GM11168 (cell line): ENCODE results near the gene S100A8.

Source experiments
- in situ Hi-C: fragments of 300-500 bp; cut with MboI; formaldehyde crosslinking; loops from one replicate; pipeline ENCODE4 v1.12.0; 2022; ENCODE audit warnings: low sequenced_read_pairs; ENCODE audit not compliant: unreplicated experiment

The S100A8 gene

DNA sequence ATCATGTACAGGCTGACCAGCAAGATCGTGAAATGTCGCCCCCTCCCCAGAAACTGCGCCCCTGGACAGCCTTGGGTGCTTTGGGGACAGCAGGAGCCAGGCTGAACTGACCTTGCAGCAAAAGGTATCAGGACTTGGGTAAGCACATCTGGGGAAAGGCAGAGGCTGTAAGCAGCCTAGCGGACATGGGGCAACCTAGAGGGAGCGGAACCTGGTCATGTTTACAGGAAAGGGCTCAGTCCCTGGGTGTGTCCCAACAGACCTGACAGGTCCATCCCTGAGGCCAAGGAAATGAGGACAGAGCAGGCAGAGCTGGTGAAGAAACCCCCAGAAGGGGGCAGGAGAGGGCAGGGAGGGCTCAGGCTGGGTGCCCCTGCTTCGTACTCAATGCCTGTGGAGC is 3.1 kb upstream of the S100A8 start:
- in situ Hi-C loops: no loop called here

DNA sequence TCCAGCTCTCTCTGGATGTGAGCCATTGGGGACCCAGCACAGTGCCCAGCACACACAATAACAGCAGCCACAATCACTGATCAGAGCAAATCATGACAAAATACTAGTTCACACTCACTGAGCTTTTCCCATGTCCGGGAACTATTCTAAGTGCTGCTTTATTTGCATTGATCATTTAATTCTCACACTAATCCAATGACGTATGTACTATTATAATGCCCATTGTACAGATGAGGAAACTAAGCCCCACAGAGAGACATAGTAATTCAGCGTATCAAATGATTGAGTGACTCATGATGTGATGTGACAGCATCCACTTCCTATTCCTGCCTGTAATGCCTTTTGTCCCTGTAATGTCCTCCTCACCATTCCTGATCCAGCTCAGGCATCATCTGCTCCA is 1.9 kb upstream of the S100A8 start:
- in situ Hi-C loops: no loop called here

DNA sequence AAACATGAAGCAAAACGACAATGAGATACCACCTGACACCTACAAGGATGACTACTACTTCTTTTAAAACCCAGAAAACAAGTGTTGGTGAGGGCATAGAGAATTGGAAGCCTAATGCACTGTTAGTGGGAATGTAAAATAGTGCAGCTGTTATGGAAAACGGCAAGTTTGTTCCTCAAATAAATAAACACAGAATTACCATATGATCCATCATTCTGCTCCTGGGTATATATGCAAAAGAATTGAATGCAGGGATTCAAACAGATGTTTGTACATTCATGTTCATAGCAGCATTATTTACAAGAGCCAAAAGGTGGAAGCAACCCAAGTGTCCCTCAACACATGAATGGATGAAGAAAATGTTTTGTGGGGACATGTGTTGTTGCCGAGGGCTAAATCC is 1.4 kb upstream of the S100A8 start:
- in situ Hi-C loops: no loop called here

- in situ Hi-C loops: no loop called here
Measured at GRCh38 chr1:153389973-153390879, 647 bp downstream of the S100A8 start.

- in situ Hi-C loops: no loop called here
Measured at GRCh38 chr1:153389401-153389800, 1.5 kb downstream of the S100A8 start.

DNA sequence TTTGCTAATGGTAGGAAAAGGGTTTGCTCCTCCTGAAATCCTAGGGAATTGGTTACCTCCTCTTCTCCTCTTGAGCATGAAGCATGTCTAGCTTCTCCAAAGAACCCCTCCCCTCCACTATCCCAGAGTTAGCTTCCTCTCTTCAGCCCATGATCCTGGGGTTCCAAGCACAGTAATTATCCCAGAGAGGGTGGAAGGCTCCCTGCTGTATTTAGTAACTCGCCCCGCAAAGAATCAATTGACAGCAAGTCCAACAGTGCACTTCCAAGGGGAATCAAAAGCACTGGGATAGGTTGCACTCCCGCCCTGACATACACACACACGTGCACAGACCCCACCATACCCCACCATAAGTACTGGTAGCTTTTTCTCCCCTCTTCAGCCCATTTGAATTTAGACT is 3.1 kb downstream of the S100A8 start:
- in situ Hi-C loops: no loop called here

- in situ Hi-C loops: no loop called here
Measured at GRCh38 chr1:153387001-153387400, 3.9 kb downstream of the S100A8 start.

DNA sequence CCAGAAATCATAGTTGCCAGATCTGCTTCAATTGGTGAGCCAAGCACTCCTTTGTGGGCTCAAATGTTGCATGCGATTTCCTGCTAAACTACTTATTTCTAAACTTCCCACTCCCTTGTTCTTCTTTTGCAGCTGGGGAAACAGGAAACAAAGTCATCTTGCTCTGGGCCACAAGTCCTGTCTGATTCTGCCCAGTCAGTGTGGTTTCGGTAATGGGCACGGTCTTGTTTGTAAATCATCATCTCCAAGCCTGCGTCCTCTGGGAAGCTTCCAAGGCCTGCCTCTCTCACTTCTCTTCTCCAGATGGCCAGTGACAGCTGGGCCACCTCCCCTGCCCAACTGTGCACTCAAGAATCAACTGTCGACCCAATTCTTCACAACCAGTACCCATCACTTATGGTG is 4.4 kb downstream of the S100A8 start:
- in situ Hi-C loops: no loop called here

GRCh38 chr1:153384958-153385580 is 5.8 kb downstream of the S100A8 start:
- in situ Hi-C loops: no loop called here

GRCh38 chr1:153380711-153381110 is 10.2 kb downstream of the S100A8 start:
- in situ Hi-C loops: no loop called here

- in situ Hi-C loops: no loop called here
Measured at GRCh38 chr1:153379591-153379990, 11.3 kb downstream of the S100A8 start.

DNA sequence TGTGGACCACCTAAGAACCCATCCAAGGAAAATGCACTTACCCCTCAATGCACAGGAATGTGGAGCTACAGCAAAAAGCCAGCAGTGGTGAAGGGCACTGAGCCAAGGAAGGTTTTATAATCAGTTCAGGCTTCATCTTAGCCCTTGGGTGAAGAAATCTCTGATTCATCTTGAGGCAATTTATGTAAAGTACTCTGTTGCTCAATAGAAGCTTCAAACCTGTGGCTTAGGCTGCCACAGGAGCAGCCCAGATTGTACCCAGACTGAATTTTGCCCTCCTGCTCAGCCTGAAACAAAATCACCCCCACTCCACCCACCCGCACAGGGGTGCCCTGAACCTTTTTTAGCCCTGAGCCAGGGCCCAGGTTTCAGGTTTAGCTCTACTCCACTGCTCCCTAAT is 15.4 kb downstream of the S100A8 start, which contains the start of gene S100A12:
TSS of gene S100A12 (minus strand) at position 111 of the 400 bp plus-strand sequence. CDS start 1,029 bp downstream, outside the sequence.
- in situ Hi-C loops: no loop called here

DNA sequence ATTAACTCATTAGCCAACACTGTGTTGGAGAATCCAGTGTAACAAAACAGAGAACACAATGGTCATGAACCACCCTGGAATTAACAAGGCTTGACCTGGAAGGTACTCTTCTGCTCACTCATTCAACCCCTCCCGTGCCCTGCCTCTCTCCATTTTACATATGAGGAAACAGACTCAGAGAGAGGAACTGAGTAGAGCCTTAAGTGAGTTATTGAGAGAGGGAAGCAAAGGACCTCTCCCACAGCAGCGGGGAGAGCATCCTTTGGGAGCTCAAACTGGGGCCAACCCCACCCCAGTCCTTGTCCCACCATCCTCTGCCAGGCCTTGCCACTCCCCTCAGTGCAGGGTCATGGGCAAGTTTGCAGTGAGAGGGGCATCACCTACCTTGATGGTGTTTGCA is 16.8 kb downstream of the S100A8 start:
- in situ Hi-C loops: no loop called here

DNA sequence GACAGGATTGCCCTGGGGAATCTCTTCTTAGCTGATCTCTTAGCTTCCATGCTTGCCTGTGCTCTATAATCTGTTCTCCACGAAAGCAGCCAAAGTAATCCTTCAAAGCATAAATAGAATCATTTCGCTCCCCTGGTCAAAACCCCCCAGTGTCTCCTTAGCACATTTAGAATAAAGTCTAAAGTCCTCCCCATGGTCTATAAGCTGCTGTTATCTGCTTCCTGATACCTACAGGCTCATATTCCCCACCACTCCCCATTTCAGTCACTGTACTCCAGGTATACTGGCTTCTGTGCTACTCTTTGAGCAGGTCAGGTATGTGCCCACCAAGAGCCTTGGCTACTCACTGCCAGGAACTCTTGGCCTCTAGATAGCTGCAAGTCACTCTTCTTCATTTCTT is 18.3 kb downstream of the S100A8 start:
- in situ Hi-C loops: no loop called here

- in situ Hi-C loops: no loop called here
Measured at GRCh38 chr1:153371231-153371630, 19.6 kb downstream of the S100A8 start.

GRCh38 chr1:153370146-153370545 is 20.7 kb downstream of the S100A8 start:
- in situ Hi-C loops: no loop called here

GRCh38 chr1:153368495-153368894 is 22.4 kb downstream of the S100A8 start:
- in situ Hi-C loops: no loop called here

- in situ Hi-C loops: no loop called here
Measured at GRCh38 chr1:153367090-153367489, 23.8 kb downstream of the S100A8 start.

- in situ Hi-C loops: no loop called here
Measured at GRCh38 chr1:153366261-153366660, 24.6 kb downstream of the S100A8 start.

- in situ Hi-C loops: no loop called here
Measured at GRCh38 chr1:153365696-153366095, 25.2 kb downstream of the S100A8 start.

- in situ Hi-C loops: no loop called here
Measured at GRCh38 chr1:153364766-153365666, 25.9 kb downstream of the S100A8 start.
